ENCODE results near the gene CCDC40.

CCDC40 gene

GRCh38 chr17:80053102-80053501 lies 16.7 kb downstream of the CCDC40 start:
- DNase-seq: no peak

GRCh38 chr17:80055597-80055996 lies 19.2 kb downstream of the CCDC40 start:
- DNase-seq: no peak

DNA sequence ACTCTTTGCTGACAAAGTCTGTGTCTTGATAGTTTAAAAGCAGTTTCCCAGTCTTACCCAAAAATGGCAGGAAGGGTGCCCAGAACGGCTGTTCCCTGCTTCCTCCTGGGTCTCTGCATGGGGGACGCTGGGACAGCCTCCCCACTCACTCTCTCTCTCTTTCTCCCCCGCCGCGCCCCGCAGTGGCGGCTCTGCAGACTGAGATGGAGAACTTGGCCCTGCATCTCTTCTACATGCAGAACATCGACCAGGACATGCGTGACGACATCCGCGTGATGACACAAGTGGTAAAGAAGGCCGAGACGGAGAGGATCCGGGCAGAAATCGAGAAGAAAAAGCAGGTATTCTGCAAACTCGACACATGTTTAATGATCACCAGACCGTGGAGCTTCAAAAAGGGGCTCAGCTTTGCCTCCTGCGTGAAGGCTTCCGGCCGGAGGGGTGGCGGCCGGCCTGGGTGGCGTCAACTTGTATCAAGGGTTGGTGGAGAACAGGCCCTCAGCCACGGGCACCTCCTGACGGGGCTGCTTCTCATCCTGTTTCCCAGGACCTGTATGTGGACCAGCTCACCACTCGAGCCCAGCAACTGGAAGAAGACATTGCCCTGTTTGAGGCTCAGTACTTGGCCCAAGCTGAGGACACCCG lies 22.0 kb downstream of the CCDC40 start:
- DNase-seq: no peak

- DNase-seq: no peak
Measured at GRCh38 chr17:80060644-80061043, 24.2 kb downstream of the CCDC40 start.

DNA sequence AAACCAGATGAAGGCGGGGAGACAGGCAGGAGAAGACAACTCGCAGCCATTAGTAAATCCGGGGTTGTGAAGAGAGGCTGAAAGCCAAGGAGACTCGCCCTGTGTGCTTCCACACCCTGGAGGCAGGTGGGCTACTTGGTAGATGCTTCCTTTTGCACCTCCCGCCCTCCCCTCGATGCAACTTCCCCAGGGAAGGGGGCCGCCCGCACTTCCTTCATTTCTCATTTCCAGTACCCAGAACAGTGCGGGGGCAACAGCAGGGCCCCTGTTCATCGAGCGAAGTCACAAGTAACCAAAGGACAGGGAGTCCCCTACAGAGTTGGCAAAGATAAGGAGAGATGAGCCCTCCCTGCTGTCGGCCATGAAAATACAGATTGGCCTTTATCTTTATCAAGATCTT lies 25.0 kb downstream of the CCDC40 start:
- no peak for DNase-seq

- DNase-seq: no peak
Measured at GRCh38 chr17:80063830-80064585, 27.6 kb downstream of the CCDC40 start.

DNA sequence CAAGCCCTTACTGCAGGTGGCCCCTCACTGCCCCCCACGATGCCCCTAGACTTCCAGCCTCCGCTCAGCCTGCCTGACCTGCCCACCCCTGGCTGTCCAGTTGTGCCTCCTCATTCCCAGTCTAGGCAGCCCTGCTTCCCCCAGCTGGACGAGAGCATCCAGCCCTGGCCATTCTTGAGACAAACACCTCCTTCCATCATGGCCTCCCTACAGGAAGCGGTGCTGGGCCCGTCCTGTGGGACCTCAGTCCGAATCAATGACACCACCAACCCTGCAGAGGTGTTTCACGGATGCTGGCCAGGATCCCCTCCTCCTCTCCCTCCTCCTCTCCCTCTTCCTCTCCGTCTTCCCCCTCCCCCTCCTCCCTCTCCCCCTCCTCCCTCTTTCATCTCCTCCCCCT lies 28.3 kb downstream of the CCDC40 start:
- no peak for DNase-seq

DNA sequence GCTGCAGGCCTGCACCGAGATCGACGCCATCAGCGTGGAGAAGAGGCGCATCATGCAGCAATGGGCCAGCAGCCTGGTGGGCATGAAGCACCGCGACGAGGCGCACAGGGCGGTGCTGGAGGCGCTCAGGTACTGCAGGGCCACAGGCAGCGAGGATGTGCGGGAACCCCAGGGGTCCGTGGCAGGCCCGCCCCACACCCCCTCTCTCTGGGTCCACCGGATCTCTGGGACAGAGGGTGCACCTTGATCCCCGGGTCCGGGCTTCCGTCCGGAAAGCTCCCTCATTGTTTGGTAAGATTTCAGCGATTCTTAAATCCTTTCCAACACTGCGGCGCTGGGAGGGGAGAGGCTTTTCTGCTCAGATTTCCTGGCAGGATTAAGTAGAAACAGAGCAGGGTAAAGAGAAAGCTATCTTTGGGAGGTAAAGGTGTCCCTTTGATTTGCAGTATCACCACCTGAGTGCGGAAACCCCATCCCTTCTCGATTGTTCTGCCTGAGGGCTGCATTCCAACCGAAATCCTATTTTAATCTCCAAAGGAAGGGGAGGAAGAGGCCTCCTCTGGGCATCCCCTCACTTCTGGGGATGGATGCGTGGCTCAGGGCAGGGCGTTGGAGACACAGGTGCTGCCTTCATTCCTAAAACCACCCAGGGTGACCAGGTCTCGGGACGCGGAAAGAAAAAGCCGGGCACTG lies 29.2 kb downstream of the CCDC40 start:
- DNase-seq: no peak

DNA sequence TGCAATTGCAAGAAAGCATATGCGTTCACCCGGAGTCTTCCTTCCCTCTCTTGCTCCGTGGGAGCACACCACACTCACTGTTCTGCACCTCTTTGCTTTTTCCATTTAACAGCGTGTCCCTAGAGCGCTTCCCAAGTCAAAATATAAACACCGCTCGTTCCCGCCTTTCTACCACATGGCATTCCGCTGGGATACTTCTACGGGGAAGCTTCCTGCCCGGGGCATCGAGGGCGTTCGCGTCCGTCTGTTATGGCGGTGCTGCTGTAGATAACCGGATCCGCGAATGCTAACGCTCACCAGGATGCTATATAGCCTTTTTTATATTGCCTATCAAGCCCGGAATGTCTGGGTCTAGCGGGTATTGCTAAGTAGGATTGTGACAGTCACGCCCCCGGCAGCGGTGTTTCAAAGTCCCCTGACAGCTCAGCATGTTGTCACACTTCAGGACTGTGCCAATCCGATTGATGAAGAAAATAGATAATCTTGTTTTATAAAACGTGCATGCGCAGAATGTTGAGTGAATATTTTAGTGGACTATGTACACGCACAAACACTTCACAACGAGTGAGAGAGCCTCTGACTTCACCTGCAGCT lies 31.0 kb downstream of the CCDC40 start:
- DNase-seq: no peak

DNA sequence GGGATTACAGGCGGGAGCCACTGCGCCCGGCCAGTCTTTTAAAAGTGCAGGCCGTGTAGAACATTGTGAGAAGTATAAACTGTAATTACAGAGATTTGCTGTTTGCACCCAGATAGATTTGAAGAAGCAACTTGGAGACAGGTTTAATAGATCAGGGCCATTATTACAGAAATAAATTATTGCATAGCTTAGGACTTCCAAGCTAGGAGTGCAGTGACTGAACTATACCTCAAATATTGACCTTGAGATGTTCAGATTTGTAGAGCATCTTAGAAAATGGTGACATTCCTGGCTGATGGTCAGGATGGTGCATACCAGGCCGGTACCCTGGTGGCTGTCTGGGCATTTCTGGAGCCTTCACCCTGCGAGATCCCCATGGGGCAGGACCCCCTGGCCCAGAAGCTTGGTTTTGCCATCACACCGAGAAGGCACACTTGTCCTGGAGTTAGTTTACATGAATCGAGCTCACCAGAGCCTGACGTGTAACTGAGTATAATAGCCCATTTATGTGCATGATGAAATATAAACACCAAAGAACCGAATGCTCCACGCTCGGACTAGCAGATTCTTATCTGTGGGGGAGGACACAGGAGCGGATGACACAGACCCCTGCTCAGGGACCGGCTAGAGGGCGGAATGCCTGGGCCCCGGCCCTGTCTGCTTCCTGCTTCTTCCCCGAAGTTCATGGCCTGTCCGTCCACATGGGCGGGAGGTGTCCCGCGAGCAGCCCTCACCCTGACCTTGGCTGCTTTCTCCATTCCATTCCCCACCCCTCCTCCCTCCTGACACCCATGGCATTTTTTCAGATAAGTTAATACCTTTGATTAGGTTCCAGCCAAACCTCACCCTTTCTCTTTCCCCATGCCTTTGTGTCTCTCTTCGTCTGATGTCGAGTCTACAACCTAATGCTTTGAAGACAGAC lies 32.1 kb downstream of the CCDC40 start:
- no peak for DNase-seq

- DNase-seq: no peak
Measured at GRCh38 chr17:80070375-80071115, 34.1 kb downstream of the CCDC40 start.

DNA sequence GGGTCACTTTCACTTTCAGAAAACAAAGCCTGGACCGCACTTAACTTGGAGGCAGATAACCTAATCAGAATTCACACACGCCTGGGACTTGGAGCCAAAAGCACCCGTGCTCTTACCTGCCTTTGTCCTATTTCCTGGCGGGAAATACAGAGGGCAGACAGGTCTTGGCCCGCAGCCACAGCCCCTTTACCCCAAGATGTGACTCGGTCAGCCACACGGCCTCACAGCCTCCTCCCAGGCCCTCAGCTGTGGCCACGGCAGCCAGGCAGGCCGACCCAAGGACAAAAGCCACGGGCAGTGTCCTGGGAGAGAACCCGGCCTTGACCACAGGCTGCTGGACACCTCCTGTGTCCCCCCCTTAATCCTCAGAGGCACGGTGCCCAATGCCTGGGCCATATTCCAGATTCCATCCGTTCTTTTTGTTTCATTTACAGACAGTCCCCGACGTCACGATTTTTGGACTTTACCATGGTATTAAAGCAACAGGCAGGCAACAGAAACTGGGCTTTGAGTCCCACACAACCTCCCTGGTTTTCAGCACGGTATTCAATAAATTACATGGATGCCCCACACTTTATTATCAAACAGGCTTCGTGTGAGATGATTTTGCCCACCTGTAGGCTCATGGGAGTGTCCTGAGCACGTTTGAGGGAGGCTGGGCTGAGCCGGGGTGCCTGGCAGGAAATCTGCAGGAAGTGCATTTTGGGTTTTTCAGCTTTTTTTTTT lies 34.8 kb downstream of the CCDC40 start:
- no peak for DNase-seq

DNA sequence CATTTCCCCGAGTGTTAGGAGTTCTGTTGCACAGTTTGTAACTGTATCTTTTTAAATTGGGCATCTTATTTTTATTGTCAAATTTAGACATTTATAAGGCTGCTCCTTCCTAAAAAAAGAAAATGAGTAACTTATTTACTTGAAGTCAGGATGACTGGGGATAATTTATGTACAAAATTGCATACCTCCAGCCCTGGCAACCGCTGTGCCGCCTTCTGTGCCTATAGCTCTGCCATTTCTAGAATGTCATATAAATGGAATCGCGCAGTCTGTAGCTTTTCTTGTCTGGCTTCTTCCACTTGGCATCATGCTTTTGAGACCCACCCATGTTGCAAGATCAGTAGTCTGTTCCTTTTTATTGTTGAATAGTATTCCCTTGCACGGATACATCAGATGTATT lies 36.0 kb downstream of the CCDC40 start:
- DNase-seq: no peak

GRCh38 chr17:80080081-80080480 lies 43.6 kb downstream of the CCDC40 start:
- DNase-seq: no peak

DNA sequence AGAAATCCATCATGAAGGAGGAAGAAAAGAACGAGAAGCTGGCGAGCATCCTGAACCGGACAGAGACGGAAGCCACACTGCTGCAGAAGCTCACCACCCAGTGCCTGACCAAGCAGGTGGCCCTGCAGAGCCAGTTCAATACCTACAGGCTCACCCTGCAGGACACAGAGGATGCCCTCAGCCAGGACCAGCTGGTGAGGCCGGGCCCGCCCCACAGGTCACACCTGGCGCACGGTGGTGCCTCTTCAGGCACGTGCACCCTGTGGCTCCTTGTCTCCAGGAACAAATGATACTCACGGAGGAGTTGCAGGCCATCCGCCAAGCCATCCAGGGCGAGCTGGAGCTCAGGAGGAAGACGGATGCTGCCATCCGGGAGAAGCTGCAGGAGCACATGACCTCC lies 45.2 kb downstream of the CCDC40 start:
- DNase-seq: no peak

DNA sequence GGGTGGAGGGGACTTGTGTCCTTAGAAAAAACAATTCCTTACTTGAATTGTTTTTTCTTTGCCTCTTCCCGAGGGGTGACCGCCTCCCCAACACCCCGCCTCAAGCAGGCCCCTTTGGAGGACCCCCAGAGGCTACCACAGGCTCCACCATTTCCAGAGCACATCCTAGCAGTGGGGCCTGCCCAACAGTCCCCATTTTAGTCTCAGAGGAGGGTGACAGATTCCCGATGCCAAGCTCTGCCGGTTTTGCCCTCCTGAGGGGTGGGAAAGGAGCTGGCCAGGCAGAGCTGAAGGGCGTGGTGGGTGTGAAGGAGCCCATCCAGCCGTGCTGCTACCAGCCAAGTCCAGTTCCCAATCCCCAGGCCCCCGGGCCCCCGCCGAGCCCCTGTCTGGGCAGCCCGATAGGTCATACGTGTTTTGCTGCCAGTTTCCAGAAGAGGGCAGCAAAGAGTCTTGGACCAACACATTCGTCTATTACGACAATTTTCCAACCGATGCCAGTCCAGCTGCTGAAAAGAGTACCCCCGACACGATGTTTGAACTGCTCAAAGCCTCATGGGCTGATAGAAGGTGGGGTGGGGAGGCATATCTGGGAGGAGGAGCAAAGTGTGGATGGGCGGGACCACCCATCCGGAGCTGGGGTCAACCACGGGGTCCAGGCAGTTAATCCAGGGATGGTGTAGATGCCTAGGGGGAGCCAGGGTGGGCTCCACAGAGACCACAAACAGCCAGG lies 46.1 kb downstream of the CCDC40 start:
- DNase-seq: peak; percentile 68 to 76

DNA sequence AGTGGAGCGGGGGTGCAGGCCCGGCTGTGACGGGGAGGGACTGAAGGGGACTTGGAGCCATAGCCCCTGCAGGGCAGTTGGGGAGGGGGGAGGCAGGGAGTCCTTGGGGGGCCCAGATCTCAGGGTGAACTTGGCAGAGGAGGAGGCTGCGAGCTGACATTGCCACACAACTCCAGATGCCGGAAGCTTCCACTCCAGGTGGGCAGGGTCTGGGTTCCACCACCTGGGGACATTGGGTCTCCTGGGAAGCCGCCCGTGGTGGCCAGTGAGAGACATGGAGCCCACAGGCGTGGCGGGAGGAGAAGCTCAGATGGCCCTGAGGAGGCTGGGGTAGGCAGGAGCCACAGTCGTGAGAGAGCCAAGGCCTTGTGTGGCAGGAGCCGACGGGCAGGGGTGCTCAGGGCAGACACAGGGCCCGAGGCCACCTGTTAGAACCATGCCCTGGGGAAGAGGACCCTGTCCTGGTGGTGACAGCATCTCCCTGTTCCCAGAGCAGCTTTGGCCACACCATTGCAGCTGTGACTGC lies 46.8 kb downstream of the CCDC40 start:
- DNase-seq: no peak

GRCh38 chr17:80084773-80085172 lies 48.3 kb downstream of the CCDC40 start:
- DNase-seq: no peak

DNA sequence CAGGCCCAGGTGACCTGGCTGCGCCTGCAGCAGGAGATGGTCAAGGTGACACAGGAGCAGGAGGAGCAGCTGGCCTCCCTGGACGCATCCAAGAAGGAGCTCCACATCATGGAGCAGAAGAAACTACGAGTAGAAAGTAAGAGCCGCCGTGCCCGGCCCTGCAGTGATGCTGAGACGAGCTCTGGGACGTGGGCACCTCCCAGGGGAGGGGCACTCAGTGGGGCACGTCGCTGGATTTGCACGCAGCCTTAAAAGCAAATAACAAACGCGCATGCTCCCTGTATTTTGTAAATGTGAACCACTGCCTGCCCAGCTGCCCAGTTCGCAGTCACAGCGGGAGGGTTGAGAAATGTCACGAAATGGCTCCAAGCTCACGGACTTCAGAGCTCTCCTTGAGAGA lies 49.6 kb downstream of the CCDC40 start:
- DNase-seq: no peak

DNA sequence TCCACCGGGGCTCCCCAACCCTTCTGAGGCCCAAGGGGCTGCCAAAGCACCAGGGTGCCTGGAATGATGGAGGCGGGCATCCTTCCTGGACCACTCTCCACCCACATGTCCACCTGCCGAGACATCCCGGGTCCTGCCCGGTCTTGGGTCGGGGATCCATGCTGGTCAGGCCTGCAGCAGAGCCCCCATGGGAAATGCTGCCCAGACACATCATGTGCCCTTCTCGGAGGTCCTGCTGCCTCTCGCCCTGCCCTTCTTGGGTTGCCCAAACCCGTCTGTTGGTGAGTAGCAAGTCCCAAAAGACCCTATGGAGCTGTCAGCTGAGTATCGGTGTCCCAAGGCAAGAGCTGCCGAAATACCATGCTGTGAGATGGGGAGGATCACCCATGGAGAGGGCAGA lies 50.2 kb downstream of the CCDC40 start:
- DNase-seq: no peak
